ENCODE data around the gene ADAMTSL1. TPM values are rescaled to one million over a fixed set of nuclear protein-coding genes. Genes with fewer than 3 reads are reported as not detected.

ADAMTSL1 gene
- total and polyA plus RNA-seq, 2 donors (not counting 3 experiments of a cell fraction or from before 2014, with no cell fraction given) = 15.0 to 18.4 TPM

DNA sequence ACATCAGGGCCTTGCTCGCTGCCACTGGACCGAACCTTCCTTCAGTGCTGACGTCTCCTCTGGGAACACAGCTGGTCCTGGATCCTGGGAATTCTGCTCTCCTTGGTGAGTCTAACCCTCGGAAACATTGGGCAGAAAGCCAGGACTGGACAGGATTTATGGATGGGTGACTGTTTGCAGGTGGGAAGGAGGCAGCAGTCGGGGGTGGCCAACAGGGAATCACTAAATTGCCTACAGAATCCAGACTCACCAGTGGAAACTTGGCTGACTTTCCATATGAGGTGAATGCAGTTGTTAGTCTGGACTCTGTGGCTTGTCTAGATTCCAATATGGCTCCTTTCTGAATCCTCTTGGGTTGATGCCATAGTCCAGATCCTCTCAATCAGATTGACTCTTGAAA lies 355.9 kb downstream of the ADAMTSL1 start:
- BruUV-seq (replicated peaks) = no TSS peak
- CTCF ChIA-PET = no interaction called here
- intact Hi-C loops (cut with micrococcal nuclease) = no loop called here

More for the DNA sequence above, 355.9 kb downstream of the ADAMTSL1 start:
- H3K27me3 ChIP-seq (ENCODE audit: control insufficient read depth in 2 of 2, insufficient read depth in 2 of 2, low read length in 2 of 2) = no peaks in the 10 kb centered on the region
- H3K27ac ChIP-seq (ENCODE audit: insufficient read depth, low read depth, low read length) = no peak overlapping the region
- no peaks in the 10 kb centered on the region for H3K36me3 ChIP-seq (ENCODE audit: control insufficient read depth in 2 of 2, extremely low read depth in 1 of 2, insufficient read depth in 2 of 2, low read length in 2 of 2)
- no peak for TF ChIP-seq EZH2 (IDR thresholded peaks at IDR 0.05; ENCODE audit: borderline replicate concordance, low read depth, low read length, severe bottlenecking)
- no peak for TF ChIP-seq FOS (IDR thresholded peaks at IDR 0.05; ENCODE audit: borderline replicate concordance, insufficient read depth, low read length)
- TF ChIP-seq GATA2 (IDR thresholded peaks at IDR 0.05; ENCODE audit: insufficient read depth, insufficient read length, low read depth, low read length) = no peak
- no peak for TF ChIP-seq MYC (IDR thresholded peaks at IDR 0.05; ENCODE audit: low read depth, low read length)
- TF ChIP-seq MAX (IDR thresholded peaks at IDR 0.05; ENCODE audit: insufficient read depth, insufficient read length) = no peak
- TF ChIP-seq, protein P1, sequence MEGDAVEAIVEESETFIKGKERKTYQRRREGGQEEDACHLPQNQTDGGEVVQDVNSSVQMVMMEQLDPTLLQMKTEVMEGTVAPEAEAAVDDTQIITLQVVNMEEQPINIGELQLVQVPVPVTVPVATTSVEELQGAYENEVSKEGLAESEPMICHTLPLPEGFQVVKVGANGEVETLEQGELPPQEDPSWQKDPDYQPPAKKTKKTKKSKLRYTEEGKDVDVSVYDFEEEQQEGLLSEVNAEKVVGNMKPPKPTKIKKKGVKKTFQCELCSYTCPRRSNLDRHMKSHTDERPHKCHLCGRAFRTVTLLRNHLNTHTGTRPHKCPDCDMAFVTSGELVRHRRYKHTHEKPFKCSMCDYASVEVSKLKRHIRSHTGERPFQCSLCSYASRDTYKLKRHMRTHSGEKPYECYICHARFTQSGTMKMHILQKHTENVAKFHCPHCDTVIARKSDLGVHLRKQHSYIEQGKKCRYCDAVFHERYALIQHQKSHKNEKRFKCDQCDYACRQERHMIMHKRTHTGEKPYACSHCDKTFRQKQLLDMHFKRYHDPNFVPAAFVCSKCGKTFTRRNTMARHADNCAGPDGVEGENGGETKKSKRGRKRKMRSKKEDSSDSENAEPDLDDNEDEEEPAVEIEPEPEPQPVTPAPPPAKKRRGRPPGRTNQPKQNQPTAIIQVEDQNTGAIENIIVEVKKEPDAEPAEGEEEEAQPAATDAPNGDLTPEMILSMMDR (IDR thresholded peaks at IDR 0.05; ENCODE audit: extremely low read depth in 1 of 2, insufficient read depth in 1 of 2, low read depth in 1 of 2, low read length in 2 of 2) = no peak
- TF ChIP-seq JUN (IDR thresholded peaks at IDR 0.05; ENCODE audit: borderline replicate concordance, insufficient read depth, insufficient read length, low read depth) = no peak
- no peak for TF ChIP-seq POLR2A (IDR thresholded peaks at IDR 0.05; ENCODE audit: low read depth, low read length)
- no peak for TF ChIP-seq POLR2AphosphoS5 (IDR thresholded peaks at IDR 0.05; ENCODE audit: insufficient read depth, low read depth, low read length)
- no peaks in the 10 kb centered on the region for H3K9me1 ChIP-seq (replicated peaks; ENCODE audit: control insufficient read depth, extremely low read depth, insufficient read depth, low read length)
- H3K4me2 ChIP-seq (ENCODE audit: insufficient read depth, low read length) = no peak overlapping the region
- H3K9ac ChIP-seq (replicated peaks; ENCODE audit: extremely low read depth, insufficient read depth, low read length) = no peak overlapping the region
- H3K79me2 ChIP-seq (ENCODE audit: control insufficient read depth, insufficient read depth, low read length) = no peaks in the 10 kb centered on the region
- no peaks in the 10 kb centered on the region for H4K20me1 ChIP-seq (replicated peaks; ENCODE audit: control insufficient read depth, extremely low read depth, insufficient read depth, low read length)
- POLR2A ChIA-PET = no interaction called here
- H3K9me3 ChIP-seq (replicated peaks; ENCODE audit: control insufficient read depth, insufficient read depth, low read length) = no peaks in the 10 kb centered on the region
- no peak overlapping the region for H2AFZ ChIP-seq (ENCODE audit: low read depth, low read length)
- peaks cover 3% of the 10 kb centered on the region for H3K4me1 ChIP-seq (ENCODE audit: control insufficient read depth, extremely low read depth, insufficient read depth, low read length)
- FAIRE-seq (no peak), DNase-seq (ENCODE audit: low read depth, low spot score) (peak; percentile 37)
- no peak overlapping the region for H3K4me3 ChIP-seq (replicated peaks in 1 of 3; ENCODE audit: insufficient read depth in 1 of 3, low read depth in 1 of 3, low read length in 3 of 3)
- dilution Hi-C loops (cut with MboI; ENCODE audit: extremely low pct_ligation_motif_present, low sequenced_read_pairs) = no loop called here
